Measurements from ENCODE around the gene HSPB1. TPM values are rescaled to one million over a fixed set of nuclear protein-coding genes. Genes with fewer than 3 reads are reported as not detected.

The HSPB1 gene
- total RNA-seq, 1 donor, result 72.7 TPM

- peaks cover 92% of the 10 kb centered on the region for H3K79me2 ChIP-seq (ENCODE audit: insufficient read depth, low read length)
- TF ChIP-seq, protein P1, sequence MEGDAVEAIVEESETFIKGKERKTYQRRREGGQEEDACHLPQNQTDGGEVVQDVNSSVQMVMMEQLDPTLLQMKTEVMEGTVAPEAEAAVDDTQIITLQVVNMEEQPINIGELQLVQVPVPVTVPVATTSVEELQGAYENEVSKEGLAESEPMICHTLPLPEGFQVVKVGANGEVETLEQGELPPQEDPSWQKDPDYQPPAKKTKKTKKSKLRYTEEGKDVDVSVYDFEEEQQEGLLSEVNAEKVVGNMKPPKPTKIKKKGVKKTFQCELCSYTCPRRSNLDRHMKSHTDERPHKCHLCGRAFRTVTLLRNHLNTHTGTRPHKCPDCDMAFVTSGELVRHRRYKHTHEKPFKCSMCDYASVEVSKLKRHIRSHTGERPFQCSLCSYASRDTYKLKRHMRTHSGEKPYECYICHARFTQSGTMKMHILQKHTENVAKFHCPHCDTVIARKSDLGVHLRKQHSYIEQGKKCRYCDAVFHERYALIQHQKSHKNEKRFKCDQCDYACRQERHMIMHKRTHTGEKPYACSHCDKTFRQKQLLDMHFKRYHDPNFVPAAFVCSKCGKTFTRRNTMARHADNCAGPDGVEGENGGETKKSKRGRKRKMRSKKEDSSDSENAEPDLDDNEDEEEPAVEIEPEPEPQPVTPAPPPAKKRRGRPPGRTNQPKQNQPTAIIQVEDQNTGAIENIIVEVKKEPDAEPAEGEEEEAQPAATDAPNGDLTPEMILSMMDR (IDR thresholded peaks at IDR 0.05; ENCODE audit: extremely low read depth, low read depth, low read length), result no peak
- no peak overlapping the region for H3K4me2 ChIP-seq (ENCODE audit: insufficient read depth, low read length)
- peaks cover 78% of the 10 kb centered on the region for H3K36me3 ChIP-seq (ENCODE audit: insufficient read depth, low read length)
- H3K4me1 ChIP-seq (ENCODE audit: insufficient read depth, low read length), result peaks cover 21% of the 10 kb centered on the region
- H4K20me1 ChIP-seq (ENCODE audit: insufficient read depth, low read length), result peaks cover 82% of the 10 kb centered on the region
- H3K27ac ChIP-seq (ENCODE audit: low read depth, low read length), result peak overlapping the region; percentile 16
- H3K9me3 ChIP-seq (ENCODE audit: low read depth, low read length), result no peaks in the 10 kb centered on the region
- H3K4me3 ChIP-seq (ENCODE audit: insufficient read depth, low read length), result no peak overlapping the region
- no peak overlapping the region for H2AFZ ChIP-seq (ENCODE audit: low read length)
- DNase-seq (ENCODE audit: insufficient read length, low spot score, missing footprints), result peak; percentile 74
- H3K27me3 ChIP-seq (ENCODE audit: insufficient read depth, low read length), result no peaks in the 10 kb centered on the region
Measured at GRCh38 chr7:76327610-76328009, 25.1 kb downstream of the HSPB1 start.

- H4K20me1 ChIP-seq (ENCODE audit: insufficient read depth, low read length), result peaks cover 83% of the 10 kb centered on the region
- peaks cover 99% of the 10 kb centered on the region for H3K79me2 ChIP-seq (ENCODE audit: insufficient read depth, low read length)
- H3K4me2 ChIP-seq (ENCODE audit: insufficient read depth, low read length), result no peak overlapping the region
- H3K27me3 ChIP-seq (ENCODE audit: insufficient read depth, low read length), result no peaks in the 10 kb centered on the region
- H3K4me1 ChIP-seq (ENCODE audit: insufficient read depth, low read length), result peaks cover 14% of the 10 kb centered on the region
- no peak overlapping the region for H3K4me3 ChIP-seq (ENCODE audit: insufficient read depth, low read length)
- H3K36me3 ChIP-seq (ENCODE audit: insufficient read depth, low read length), result peaks cover 78% of the 10 kb centered on the region
- H2AFZ ChIP-seq (ENCODE audit: low read length), result no peak overlapping the region
- DNase-seq (ENCODE audit: insufficient read length, low spot score, missing footprints), result no peak
- H3K27ac ChIP-seq (ENCODE audit: low read depth, low read length), result no peak overlapping the region
- no peaks in the 10 kb centered on the region for H3K9me3 ChIP-seq (ENCODE audit: low read depth, low read length)
- TF ChIP-seq, protein P1 (IDR thresholded peaks at IDR 0.05; ENCODE audit: extremely low read depth, low read depth, low read length), result no peak
Measured at GRCh38 chr7:76328389-76328788, 25.9 kb downstream of the HSPB1 start.

DNA sequence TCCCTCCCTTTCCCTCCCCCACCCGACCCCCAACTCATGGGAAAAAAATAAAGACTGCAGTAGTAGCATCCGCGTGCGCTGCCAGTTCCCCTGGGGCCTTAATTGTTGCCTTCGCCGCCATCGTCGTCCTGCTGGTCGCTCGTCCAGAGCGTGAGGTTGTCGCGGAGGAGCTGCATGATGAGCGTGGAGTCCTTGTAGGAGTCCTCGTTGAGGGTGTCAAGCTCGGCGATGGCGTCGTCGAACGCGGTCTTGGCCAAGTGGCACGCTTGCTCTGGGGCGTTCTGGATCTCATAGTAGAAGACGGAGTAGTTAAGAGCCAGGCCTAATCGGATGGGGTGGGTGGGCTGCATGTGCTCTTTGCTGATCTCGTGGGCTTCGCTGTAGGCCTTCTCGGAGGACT is 27.0 kb downstream of the HSPB1 start:
- Histone ChIP-seq H3K27me3 (ENCODE audit: insufficient read depth, low read length) (no peaks in the 10 kb centered on the region), H4K20me1 (ENCODE audit: insufficient read depth, low read length) (peaks cover 85% of the 10 kb centered on the region)

GRCh38 chr7:76330261-76330660 is 27.8 kb downstream of the HSPB1 start:
- Histone ChIP-seq H3K27ac (ENCODE audit: low read depth, low read length) (no peak overlapping the region), H3K9me3 (ENCODE audit: low read depth, low read length) (no peaks in the 10 kb centered on the region), H3K27me3 (ENCODE audit: insufficient read depth, low read length) (no peaks in the 10 kb centered on the region), H3K4me1 (ENCODE audit: insufficient read depth, low read length) (peaks cover 23% of the 10 kb centered on the region), H4K20me1 (ENCODE audit: insufficient read depth, low read length) (peaks cover 85% of the 10 kb centered on the region), H3K36me3 (ENCODE audit: insufficient read depth, low read length) (peaks cover 77% of the 10 kb centered on the region), H2AFZ (ENCODE audit: low read length) (no peak overlapping the region), H3K79me2 (ENCODE audit: insufficient read depth, low read length) (peaks cover 98% of the 10 kb centered on the region), H3K4me3 (ENCODE audit: insufficient read depth, low read length) (no peak overlapping the region), H3K4me2 (ENCODE audit: insufficient read depth, low read length) (no peak overlapping the region)
- no peak for DNase-seq (ENCODE audit: insufficient read length, low spot score, missing footprints)
- TF ChIP-seq, protein P1 (IDR thresholded peaks at IDR 0.05; ENCODE audit: extremely low read depth, low read depth, low read length), result no peak

More for the DNA sequence above, 27.0 kb downstream of the HSPB1 start:
- H3K27ac ChIP-seq (ENCODE audit: low read depth, low read length), result no peak overlapping the region
- H3K9me3 ChIP-seq (ENCODE audit: low read depth, low read length), result no peaks in the 10 kb centered on the region
- peaks cover 79% of the 10 kb centered on the region for H3K36me3 ChIP-seq (ENCODE audit: insufficient read depth, low read length)
- peaks cover 100% of the 10 kb centered on the region for H3K79me2 ChIP-seq (ENCODE audit: insufficient read depth, low read length)
- H2AFZ ChIP-seq (ENCODE audit: low read length), result no peak overlapping the region
- H3K4me1 ChIP-seq (ENCODE audit: insufficient read depth, low read length), result peaks cover 22% of the 10 kb centered on the region
- TF ChIP-seq, protein P1 (IDR thresholded peaks at IDR 0.05; ENCODE audit: extremely low read depth, low read depth, low read length), result no peak
- H3K4me2 ChIP-seq (ENCODE audit: insufficient read depth, low read length), result no peak overlapping the region
- DNase-seq (ENCODE audit: insufficient read length, low spot score, missing footprints), result no peak
- H3K4me3 ChIP-seq (ENCODE audit: insufficient read depth, low read length), result no peak overlapping the region

All from osteoblast (primary cell).